GM18498 (cell line): ENCODE measurements around the gene PAPSS2.

Source experiments
- ATAC-seq: cut with Tn5 transposase; IDR thresholded peaks from one replicate; pipeline ENCODE4 v1.9.1; 2021; ENCODE audit warnings: mild to moderate bottlenecking, moderate library complexity; ENCODE audit not compliant: unreplicated experiment

Gene PAPSS2

DNA sequence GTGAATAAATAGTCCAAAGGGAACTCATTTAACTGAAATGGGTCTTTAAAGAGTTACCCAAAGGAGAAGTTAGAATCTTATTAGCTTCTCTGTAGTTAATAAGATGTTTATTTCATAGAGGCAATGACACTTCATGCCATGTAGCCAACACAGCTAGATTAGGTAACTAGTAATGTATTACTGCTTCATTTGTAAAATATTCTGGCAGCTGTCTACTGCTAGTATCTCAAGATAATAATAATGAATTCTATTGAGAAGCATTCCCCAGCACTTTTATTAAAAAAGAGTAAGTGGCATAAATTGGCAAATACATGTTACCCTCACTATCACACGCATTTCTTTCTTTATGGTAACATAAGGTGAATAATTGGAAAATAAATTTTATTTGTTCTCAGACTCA, 10.1 kb downstream of the PAPSS2 start:
- ATAC-seq = no peak

DNA sequence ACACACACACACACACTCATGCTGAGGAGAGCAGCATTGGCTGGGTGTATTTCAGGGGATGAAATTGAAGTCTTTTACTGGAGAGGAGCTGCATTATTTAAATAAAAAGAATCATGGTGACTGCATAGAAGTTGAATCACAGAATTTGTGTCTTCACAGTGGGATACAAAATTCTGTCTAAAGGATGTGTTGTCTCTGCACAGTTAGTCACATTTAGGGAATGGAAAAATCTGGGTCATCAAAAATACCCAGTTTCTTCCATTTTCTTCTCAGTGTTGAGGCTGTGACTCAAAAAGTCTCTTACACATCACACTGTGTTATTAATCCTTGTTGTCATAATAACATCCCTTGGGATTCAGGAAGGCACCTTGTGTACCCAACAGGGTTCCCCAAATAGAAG, 10.9 kb downstream of the PAPSS2 start:
- no peak for ATAC-seq

DNA sequence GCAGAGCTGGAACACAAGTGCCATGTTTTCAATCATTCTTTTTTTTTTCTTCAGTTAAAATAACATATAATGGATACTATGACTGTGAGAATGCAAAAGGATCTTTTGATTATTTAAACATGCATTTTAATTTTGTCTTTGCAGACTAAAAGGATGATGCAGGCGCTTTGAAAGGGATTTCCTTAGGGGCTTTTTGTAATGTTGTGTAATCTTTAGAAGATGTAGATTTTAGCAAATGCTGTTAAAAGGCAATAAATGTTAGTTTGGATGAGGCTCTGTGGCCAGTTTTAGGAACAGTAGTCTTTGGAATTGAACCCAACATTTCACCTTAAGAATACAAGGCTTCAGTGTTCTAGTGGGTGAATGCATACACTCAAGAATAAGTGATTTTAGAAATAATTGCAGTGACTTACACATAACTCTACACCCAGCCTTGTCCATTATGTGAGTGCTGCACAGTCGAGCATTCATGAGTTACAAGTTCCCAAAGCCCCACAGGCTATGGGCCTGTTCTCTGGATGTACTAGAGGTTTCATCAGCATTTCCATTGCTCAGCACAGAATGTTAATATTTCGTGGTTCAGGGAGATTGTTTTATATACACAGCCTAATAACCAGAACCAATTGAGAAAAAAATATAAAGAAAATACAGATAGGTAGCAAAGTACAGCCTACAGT, 11.6 kb downstream of the PAPSS2 start:
- no peak for ATAC-seq

DNA sequence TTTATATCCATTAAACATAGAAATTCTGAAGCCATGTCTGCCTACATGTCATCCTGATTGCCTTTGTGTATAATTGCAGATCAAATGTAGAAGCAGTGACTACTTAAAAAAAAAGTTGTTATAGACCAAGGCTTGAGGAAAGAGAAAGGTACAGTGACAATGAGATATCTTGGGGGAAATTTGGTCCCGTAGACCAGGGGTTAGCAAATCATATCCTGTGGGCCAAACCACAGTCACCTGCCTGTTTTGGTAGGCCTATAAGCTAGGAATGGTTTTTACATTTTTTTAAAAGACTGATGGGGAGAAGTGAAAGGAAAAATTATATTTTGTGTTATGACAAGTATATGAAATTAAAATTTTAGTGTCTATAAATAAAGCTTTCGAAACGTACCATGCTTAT, 12.9 kb downstream of the PAPSS2 start:
- ATAC-seq = no peak

DNA sequence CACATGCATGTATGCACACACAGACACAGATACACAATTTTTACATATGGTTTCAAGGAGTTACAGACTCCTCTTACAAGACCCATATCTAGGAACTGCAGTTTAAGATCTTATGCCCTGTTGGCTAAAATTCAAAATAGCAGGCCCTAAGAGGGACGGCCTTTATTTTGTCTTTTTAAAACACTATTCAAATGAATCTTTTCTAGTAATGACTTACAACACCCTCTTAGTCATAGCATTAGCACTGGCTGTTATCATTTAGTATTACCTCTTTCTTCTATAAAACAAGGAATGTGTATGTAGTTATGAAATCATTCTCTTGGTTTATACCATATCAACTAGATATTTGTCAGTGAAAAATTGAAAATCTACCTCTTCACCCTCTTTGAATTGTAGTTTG, 15.3 kb downstream of the PAPSS2 start:
- ATAC-seq = no peak

DNA sequence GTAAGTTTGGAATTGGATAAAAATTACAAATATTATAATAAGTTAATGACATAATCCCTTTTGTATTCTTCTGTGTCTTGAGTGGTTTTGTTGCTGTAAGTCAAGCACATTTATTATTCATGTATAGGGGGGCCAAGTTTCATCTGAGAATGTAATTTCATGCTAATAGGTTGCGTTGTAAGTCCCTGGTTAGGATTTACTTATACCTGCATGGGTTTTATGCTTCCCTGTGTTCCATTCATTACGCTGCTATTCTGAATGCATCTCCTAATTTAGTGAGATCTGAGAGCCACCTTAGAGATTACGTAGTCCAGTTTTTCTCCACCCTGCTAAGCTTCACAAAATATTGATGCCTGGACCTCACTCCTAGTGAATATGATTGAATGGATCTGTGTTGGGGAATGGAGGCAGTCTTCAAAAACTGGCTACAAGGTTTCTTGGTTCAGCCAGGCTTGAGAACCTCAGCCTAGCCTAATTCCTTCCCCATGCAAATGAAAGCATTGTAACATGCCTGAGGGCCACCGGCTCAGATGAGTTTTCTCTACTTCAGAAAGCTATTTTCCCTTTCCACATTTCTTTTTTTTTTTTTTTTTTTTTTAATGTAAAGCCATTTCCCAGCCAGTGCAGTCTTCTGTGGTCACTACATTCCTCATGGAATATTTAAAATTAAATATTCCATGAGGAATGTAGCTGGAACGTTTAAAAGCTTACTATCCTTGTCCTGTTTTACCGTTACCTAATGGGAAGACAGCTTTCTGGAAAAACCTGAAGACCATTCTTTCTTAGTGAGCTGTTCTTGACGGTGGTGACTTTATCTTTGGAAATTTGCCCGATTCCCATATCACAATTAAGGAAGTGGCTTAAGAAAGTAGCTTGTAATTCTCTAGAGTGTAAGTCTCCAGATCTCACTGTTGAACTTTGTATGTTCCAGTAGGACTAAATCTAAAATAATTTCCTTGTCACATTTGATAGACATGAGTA, 16.0 kb downstream of the PAPSS2 start:
- no peak for ATAC-seq

DNA sequence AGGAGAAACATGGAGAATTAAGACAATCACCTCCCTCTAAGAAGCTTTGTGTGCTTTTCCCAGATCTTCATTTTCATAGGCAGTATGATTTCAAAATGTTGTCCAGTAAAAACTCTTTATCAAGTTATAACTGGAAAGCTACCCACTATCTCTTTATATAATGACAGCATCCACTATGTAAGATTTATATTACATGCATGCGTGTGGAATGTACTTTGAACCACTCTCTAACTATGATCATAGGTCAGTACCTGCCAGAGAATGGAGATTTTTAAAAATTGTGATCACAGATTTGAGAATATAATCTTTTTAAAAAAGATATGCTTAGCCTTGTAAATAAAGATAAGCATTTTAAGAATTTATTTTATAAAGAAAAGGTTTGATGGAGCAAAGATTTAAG, 17.9 kb downstream of the PAPSS2 start:
- ATAC-seq = no peak

DNA sequence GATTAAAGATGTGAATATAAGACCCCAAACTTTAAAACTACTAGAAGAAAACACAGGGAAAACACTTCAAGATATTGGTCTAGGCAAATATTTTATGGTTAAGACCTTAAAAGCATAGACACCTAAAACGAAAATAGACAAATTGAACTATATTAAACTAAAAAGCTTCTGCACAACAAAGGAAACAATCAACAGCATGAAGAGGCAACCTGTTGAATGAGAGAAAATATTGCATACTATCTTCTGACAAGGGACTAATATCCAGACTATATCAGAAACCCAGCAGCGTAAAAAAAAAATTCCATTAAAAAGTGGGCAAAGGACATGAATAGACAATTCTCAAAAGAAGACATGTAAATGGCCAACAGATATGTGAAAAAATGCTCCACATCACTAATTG, 18.6 kb downstream of the PAPSS2 start:
- no peak for ATAC-seq

DNA sequence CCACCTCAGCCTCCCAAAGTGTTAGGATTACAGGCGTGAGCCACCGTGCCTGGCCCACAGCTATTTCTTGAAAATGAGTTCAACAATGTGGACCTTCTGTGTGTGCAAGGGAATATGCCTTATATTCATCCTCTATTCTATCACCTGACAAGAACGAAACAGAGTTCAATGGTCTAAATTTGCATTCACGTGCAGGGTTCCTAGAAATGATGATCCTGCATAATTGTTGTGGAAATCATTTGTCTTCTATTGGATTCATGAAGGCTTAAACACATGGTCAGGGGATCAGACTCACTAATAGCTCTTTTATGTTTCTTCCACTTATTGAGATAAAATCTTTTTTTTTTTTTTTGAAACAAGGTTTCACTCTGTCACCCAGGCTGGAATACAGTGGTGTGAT, 23.7 kb downstream of the PAPSS2 start:
- ATAC-seq = no peak

DNA sequence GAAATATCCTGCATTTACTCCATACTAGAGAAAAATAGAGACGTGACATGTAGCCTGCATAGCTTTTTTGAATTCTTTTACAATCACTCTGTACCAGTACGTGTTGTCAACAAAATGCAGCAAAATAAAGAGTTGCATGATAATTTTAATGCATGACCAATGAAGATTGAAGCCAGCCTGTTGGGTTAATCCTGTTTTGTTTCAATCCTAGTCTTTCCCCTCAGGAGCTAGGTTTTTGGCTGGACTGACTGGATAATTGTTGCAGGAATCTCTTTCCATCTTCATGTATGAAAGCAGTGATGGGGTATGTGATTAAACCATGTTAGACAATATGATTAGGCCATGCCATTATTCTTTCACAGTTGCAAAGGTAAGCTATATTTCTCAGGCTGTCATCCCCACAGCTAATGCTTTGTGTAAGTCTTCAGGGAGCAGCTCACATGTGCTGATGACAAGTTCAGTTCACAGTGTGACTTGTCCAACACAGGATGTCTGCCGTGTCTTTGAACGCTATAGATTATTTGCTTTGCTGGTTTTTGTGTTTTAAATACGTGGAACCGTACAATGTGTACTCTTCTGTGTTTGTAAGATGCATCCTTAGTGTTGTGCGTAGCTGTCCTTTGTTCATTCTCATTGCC, 24.4 kb downstream of the PAPSS2 start:
- ATAC-seq = no peak

DNA sequence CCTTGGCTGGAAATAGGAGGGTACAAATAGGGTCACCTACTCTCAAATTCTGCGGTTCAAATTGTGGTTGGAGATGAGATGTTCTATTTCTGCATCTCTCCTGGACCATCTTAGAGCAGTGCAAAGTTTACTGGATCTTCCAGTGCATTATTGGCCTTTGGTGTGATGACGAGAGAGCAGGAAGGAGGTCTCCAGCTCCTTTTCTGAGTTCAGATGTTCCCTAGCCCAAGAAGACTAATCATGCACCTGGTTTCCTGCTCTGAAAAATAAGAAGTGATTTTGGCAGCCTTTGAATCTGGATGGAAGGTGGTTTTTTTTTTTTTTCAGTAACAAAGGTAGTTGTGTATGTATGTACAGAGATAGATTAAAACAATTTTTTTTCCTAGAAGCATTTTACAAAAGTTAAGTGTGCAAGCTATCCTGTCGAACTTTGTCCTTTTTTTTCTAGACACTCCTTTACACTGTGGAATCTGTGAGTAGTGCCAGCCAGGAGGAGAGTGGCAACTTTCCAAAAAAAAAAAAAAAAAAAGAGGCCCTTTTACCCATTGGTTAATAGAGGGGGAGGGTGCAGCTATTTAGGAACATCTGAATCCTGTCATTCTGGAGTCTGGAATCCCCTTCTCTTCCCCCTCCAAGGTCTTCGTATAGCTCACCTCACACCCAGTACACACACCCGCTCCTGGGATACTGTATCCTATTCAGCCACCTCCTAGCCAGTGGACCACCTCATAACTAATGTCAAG, 26.3 kb downstream of the PAPSS2 start:
- ATAC-seq = no peak

DNA sequence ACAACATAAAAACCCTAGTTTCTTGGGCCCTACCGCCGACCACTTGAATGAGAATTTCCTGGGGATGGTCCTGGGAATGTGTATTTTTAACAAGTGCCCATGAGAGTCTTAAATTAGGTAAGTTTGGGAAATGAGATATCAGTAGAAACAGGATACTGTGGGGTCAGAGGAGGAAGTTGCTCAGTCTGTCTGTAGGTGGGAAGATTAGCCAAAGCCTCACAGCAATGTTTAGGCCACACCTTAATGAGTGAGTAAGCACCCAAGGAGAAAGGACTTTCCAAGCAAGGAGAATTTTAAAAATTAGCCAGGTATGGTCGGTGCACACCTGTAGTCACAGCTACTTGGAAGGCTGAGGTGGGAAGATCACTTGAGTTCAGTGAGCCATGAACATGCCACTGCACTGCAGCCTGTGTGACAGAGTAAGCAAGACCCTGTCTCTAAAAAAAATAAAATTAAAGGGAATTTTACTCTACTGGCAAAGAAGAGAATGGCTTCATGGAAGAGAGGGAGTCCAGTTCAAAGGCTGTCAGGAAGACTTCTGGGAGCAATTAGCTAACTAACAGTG, 31.9 kb downstream of the PAPSS2 start:
- no peak for ATAC-seq

DNA sequence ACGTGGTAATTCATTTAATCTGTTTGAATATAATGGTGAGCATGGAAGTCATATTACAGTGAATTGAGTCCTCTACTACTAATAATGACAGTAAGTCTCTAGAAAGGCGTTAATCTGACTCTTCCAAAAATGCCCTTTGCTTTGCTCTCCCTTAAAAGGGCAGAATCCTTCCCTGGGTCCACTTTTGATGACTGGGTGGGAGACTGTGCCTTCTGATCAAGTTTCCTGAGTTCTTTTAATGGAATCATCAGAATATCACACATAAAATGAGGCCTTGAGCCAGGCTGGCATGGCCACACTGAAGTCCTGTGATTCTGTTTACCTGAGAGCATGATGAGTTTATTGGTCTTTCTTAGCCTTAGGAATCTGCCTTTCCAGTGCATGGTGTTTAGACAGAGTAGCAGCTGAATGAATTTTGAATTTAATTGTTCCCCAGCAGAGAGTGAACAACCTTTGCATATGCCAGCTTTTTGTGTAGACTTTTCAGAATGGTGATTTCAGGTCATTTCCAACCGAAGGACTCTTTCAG, 33.3 kb downstream of the PAPSS2 start:
- no peak for ATAC-seq

DNA sequence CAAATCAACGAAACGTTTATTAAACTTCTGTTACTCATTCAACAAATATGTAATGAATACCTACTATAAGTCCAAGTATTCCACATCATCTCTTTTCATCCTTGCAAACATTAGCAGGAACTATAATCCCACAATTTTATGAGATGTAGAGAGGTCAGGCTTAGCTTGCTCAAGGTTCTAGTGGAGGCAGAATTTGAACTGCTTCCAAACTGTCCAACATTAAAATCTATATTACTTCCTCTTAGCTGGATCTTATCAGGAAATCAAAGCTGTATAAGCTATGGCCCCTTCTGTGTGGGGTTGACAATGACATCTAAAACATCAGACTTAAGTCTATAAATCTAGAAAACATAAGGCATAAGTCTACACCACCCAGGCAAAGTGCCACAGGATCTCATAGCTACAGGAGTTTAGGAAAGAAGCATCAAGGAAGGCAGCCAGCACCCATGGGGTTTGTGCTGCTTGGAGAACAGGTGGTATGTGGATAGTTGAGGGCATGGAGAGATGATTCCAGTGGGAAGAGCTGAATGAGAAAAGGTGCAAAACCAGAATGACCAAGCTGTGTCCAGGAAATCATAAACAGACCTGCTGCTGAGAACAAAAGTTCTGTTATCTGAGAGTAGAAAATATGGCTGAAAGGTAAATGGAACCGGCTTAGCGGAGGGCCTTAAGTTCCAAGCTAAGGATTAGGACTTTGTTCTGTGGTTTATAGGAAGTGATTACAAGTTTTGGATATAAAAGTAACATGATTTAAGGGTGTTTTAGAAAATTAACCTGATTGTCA, 34.5 kb downstream of the PAPSS2 start:
- no peak for ATAC-seq

DNA sequence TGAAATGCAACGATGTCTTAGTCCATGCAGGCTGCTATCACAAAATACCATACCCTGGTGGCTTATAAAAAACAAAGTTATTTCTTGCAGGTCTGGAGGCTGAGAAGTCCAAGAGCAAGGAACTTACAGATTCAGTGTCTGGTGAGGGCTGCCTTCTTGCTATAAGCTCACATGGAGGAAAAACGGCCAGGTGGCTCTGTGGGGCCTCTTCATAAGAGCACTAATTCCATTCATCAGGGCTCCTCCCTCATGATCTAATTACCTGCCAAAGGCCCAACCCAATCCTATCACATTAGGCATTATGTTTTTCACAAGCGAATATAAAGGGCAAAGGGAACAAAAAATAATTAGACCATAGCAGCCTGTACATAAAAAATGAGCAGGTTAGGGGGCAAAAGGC, 35.4 kb downstream of the PAPSS2 start:
- ATAC-seq = no peak

DNA sequence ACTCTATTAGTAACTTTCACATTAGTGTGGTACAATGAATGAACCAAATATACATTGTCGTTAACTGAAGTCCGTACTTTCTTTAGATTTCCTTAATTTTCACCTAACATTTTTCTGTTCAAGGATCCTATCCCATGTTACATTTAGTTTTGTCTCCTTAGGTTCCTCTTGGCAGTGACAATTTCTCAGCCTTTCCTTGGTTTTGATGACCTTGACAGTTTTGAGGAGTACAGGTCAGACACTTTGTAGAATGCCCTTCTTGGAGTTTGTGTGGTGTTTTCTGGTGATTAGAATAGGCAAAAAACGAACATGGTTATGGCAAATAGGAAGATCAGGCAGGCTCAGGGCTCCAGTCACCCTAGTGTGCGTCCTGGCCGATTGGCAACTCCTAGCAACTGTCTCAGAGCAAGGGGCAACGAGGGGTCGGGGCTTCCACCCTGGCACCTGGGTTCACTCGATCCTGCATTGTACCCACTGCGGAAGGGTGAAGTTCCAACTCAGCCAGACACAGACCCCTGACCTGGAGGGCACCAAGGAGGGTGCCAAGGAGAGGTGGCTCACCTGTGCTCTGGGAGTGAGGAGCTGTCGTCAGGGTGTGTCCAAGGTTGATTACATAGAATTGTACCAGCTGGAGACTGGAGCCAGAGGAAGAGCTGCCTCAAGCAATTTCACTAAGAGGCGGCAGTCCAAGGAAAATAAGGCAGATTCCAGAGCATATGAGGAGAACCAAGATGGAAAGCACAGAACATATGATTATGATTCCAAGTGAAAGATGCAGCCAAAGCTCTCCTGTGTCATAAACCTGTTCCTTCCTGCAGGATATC, 37.5 kb downstream of the PAPSS2 start:
- no peak for ATAC-seq

DNA sequence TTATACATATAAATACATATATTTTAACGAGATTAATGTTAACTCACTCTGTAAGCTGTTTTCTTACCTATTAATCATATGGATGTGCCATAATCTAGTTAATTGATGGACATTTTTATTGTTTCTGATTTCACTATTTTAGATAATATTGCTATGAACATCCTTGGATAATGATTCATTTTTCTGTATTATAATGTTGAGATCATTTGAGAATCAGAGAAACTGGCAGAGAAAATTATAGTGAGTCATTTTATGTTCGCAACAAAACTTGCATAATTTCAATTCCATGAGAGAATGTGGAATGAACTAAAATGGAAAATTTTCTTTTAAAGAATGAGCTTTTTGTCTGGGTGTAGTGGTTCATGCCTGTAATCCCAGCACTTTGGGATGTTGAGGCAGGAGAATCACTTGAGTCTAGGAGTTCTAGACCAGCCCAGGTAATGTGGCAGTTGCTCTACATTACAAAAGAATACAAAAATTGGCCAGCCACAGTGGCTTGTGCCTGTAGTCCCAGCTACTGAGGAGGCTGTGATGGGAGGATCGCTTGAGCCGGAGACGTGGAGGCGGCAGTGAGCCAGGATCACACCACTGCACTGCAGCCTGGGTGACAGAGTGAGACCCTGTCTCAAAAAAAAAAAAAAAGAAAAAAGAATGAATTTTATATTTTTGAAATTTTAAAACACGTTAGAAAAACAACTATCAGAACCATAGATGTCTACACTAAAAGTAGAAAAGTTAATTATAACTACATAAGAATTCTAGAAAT, 40.5 kb downstream of the PAPSS2 start:
- no peak for ATAC-seq
